K562 (cell line): ENCODE measurements around the gene MYOM1. TPM values are rescaled to one million over a fixed set of nuclear protein-coding genes. Genes with fewer than 3 reads are reported as not detected.

ENCODE experiments used
- CTBP1 ChIP-seq: fragments of 450-650 bp; IDR thresholded peaks from 2 replicates; pipeline ENCODE4 v1.6.1; 2016; ENCODE audit warnings: borderline replicate concordance
- E2F8 ChIP-seq: fragments of 450-650 bp; IDR thresholded peaks from 2 replicates; pipeline ENCODE4 v1.7.1; 2018; ENCODE audit warnings: mild to moderate bottlenecking, low read depth; ENCODE audit not compliant: partially characterized antibody
- EHMT2 ChIP-seq: fragments of 450-650 bp; IDR thresholded peaks from 2 replicates; pipeline ENCODE4 v1.6.1; 2018; ENCODE audit warnings: antibody characterized with exemption
- FUS ChIP-seq: fragments of 200-400 bp; formaldehyde crosslinking; optimal IDR thresholded peaks from 2 replicates; pipeline ENCODE3; 2017; ENCODE audit warnings: low read depth, low read length
- HIVEP1 ChIP-seq: fragments of 250-450 bp; sonication (Bioruptor Pico); IDR thresholded peaks from 2 replicates; pipeline ENCODE4 v1.4.0; 2020; ENCODE audit warnings: mild to moderate bottlenecking
- HMGXB4 ChIP-seq: sonication (generic); formaldehyde crosslinking; IDR thresholded peaks from 2 replicates; pipeline ENCODE4 v1.8.1; 2023; ENCODE audit warnings: mild to moderate bottlenecking, missing genetic modification reagents
- HNRNPL ChIP-seq: fragments of 200-400 bp; formaldehyde crosslinking; IDR thresholded peaks from 2 replicates; pipeline ENCODE4 v1.6.1; 2017; ENCODE audit warnings: low read depth, mild to moderate bottlenecking, low read length
- MTA3 ChIP-seq: fragments of 450-650 bp; formaldehyde crosslinking; IDR thresholded peaks from 2 replicates; pipeline ENCODE4 v1.6.1; 2017; ENCODE audit warnings: mild to moderate bottlenecking, borderline replicate concordance
- SP2 ChIP-seq: IDR thresholded peaks from 2 replicates; pipeline ENCODE4 v1.6.1; 2011; ENCODE audit warnings: mild to moderate bottlenecking, low read depth, low read length, moderate library complexity; ENCODE audit not compliant: poor library complexity, severe bottlenecking; ENCODE audit errors: extremely low read depth
- TEAD1 ChIP-seq, 2 experiments: fragments of 450-650 bp in 1 of 2; sonication (generic) in 1 of 2; formaldehyde crosslinking; IDR thresholded peaks; 2 replicates each; pipeline versions ENCODE4 v1.4.0 to v1.8.0; 2020 to 2022; ENCODE audit warnings: mild to moderate bottlenecking in 2 of 2, missing genetic modification reagents in 1 of 2
- ZC3H4 ChIP-seq: sonication (generic); formaldehyde crosslinking; IDR thresholded peaks from 2 replicates; pipeline ENCODE4 v1.9.0; 2021; ENCODE audit warnings: missing genetic modification reagents, borderline replicate concordance
- ZNF3 ChIP-seq: fragments of 250-450 bp; sonication (Bioruptor Pico); IDR thresholded peaks from 2 replicates; pipeline ENCODE4 v1.5.0; 2021; ENCODE audit warnings: mild to moderate bottlenecking, moderate library complexity
- ZNF354B ChIP-seq: fragments of 250-450 bp; sonication (Bioruptor Pico); IDR thresholded peaks from 2 replicates; pipeline ENCODE4 v1.4.0; 2020
- ZNF551 ChIP-seq: fragments of 250-450 bp; sonication (Bioruptor Pico); IDR thresholded peaks from 2 replicates; pipeline ENCODE4 v1.5.0; 2021; ENCODE audit warnings: mild to moderate bottlenecking, moderate library complexity
- ZNF695 ChIP-seq: fragments of 450-650 bp; formaldehyde crosslinking; IDR thresholded peaks from 2 replicates; pipeline ENCODE4 v1.4.0; 2020; ENCODE audit warnings: mild to moderate bottlenecking, moderate library complexity
- ZSCAN32 ChIP-seq: fragments of 450-650 bp; formaldehyde crosslinking; IDR thresholded peaks from 2 replicates; pipeline ENCODE4 v1.4.0; 2020; ENCODE audit warnings: mild to moderate bottlenecking, moderate library complexity
- polyA plus RNA-seq, 8 experiments: library from polyadenylated mRNA; depleted of rRNA in 4 of 8; stranded (reverse) in 5 of 8; unstranded in 3 of 8; fragments of >200 nt; fragmentation: Nextera tagmentation in 2 of 8; fragmentation: Illumina TruSeq in 1 of 8; extraction: Ambion mirVana in 2 of 8; extraction: Trizol in 1 of 8; gene quantifications; 2 replicates each; pipeline versions ENCODE4 v1.2.1 to v1.2.3, GENCODE V29; 2011 to 2014; ENCODE audit warnings: inconsistent platforms in 1 of 8, missing spikeins in 1 of 8
- total RNA-seq, 7 experiments: library from RNA; depleted of rRNA in 6 of 7; stranded (reverse); fragments of >200 nt in 6 of 7; fragmentation: Illumina TruSeq in 2 of 7; extraction: Trizol in 2 of 7; gene quantifications; 2 replicates each; pipeline versions ENCODE4 v1.2.1 to v1.2.3, GENCODE V29; 2011 to 2021; ENCODE audit warnings: low replicate concordance in 1 of 7
- TF ChIP-seq, protein P1 (sequence below): conservative IDR thresholded peaks from 2 replicates; pipeline ENCODE4 v1.6.1; 2011; ENCODE audit warnings: low read depth, mild to moderate bottlenecking, low read length; ENCODE audit not compliant: control insufficient read depth
- TF ChIP-seq, protein P2 (sequence below): sonication (generic); formaldehyde crosslinking; IDR thresholded peaks from 2 replicates; pipeline ENCODE4 v1.5.0; 2020; ENCODE audit warnings: missing genetic modification reagents
- TF ChIP-seq, protein P3 (sequence below): IDR thresholded peaks from 3 replicates; pipeline ENCODE4 v1.6.1; 2011; ENCODE audit warnings: borderline replicate concordance, mild to moderate bottlenecking; ENCODE audit not compliant: insufficient read length, insufficient read depth

The MYOM1 gene
- total and polyA plus RNA-seq, 9 of the 15 experiments (the other 6 are each of a cell fraction or from before 2014, with no cell fraction given) = 0.01 to 0.62 (median 0.25) TPM

DNA sequence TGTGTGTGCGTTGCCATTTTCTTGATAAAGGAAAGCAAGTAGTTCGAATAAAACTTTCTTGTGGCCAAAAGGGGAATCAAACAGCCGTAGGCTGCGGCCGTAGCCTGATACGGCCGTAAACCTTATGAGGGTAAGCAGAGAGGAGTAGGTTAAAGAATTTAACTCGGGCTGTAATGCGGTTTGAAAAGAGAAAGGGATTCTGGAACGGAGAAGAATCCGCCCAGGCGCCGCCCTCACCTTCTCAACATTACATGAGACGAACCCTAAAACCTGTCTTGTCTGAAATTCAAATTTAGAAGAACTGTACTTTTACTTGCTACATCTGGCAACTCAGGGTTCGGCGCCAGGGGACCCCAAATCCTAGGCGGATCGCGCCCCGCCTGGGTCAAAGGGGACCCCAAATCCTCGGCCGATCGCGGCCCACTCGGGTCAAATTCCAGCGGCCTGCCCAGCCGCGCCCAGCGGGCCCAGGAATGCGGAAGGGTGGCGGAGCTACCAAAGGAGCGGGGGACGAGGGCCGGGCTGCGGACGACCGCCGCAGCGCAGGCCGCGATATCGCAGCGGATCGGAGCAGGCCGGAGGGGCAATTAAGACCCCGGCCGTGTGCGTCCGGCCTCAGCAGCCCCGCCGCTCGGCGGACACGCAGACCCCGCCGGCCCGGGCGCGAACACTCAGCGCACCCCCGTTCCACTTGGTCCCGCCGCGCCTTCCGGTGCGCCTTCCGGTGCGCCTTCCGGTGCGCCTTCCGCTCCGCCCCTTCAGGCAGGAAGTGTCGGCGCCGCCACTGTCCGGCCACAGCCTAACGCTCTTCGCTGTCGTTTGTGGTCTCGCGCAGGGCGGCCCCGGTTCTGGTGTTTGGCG is 41.8 kb upstream of the MYOM1 start, which contains the start of gene MYL12B (continued):
- TF ChIP-seq MTA3 (peak; percentile 88), CTBP1 (peak; percentile 98), ZC3H4 (CRISPR knock-in tag) (no peak), ZNF3 (no peak), EHMT2 (no peak), SP2 (no peak), ZNF551 (CRISPR knock-in tag) (no peak), ZNF354B (CRISPR knock-in tag) (no peak), HIVEP1 (CRISPR knock-in tag) (no peak), HNRNPL (no peak), ZNF695 (CRISPR knock-in tag) (0 out of 2 replicates have a peak, but pooled peaks have one; percentile 49), HMGXB4 (CRISPR knock-in tag) (peak; percentile 70; the same call in 1 of the 2 replicates), ZSCAN32 (CRISPR knock-in tag) (no peak), TEAD1 (CRISPR knock-in tag; IDR thresholded peaks at IDR 0.05) (peak; percentile 100), FUS (no peak), E2F8 (peak; percentile 98)
- TF ChIP-seq, protein P1, sequence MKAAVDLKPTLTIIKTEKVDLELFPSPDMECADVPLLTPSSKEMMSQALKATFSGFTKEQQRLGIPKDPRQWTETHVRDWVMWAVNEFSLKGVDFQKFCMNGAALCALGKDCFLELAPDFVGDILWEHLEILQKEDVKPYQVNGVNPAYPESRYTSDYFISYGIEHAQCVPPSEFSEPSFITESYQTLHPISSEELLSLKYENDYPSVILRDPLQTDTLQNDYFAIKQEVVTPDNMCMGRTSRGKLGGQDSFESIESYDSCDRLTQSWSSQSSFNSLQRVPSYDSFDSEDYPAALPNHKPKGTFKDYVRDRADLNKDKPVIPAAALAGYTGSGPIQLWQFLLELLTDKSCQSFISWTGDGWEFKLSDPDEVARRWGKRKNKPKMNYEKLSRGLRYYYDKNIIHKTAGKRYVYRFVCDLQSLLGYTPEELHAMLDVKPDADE = peak; percentile 63
- TF ChIP-seq, protein P2, sequence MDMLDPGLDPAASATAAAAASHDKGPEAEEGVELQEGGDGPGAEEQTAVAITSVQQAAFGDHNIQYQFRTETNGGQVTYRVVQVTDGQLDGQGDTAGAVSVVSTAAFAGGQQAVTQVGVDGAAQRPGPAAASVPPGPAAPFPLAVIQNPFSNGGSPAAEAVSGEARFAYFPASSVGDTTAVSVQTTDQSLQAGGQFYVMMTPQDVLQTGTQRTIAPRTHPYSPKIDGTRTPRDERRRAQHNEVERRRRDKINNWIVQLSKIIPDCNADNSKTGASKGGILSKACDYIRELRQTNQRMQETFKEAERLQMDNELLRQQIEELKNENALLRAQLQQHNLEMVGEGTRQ = no peak
- TF ChIP-seq, protein P3, sequence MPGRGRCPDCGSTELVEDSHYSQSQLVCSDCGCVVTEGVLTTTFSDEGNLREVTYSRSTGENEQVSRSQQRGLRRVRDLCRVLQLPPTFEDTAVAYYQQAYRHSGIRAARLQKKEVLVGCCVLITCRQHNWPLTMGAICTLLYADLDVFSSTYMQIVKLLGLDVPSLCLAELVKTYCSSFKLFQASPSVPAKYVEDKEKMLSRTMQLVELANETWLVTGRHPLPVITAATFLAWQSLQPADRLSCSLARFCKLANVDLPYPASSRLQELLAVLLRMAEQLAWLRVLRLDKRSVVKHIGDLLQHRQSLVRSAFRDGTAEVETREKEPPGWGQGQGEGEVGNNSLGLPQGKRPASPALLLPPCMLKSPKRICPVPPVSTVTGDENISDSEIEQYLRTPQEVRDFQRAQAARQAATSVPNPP = no peak
